Duodenal mucosa (tissue), 2 donors: ENCODE measurements around the gene ARHGEF25.

Source experiments
- H3K27ac ChIP-seq: one replicate; pipeline ENCODE4 v1.7.0; 2013; ENCODE audit warnings: low read depth, low read length
- H3K27me3 ChIP-seq, 2 donors: one replicate each; pipeline ENCODE4 v1.7.0; 2013; ENCODE audit warnings: low read length in 2 of 2, control low read depth in 1 of 2; ENCODE audit not compliant: insufficient read depth in 2 of 2, control insufficient read depth in 1 of 2
- H3K36me3 ChIP-seq, 2 donors: one replicate each; pipeline ENCODE4 v1.7.0; 2013; ENCODE audit warnings: low read length in 2 of 2, control low read depth in 1 of 2; ENCODE audit not compliant: insufficient read depth in 2 of 2, control insufficient read depth in 1 of 2
- H3K4me1 ChIP-seq, 2 donors: one replicate each; pipeline ENCODE4 v1.7.0; 2013; ENCODE audit warnings: low read length in 2 of 2, control low read depth in 1 of 2; ENCODE audit not compliant: insufficient read depth in 2 of 2, control insufficient read depth in 1 of 2
- H3K4me3 ChIP-seq, 2 donors: one replicate each; pipeline ENCODE4 v1.7.0; 2013; ENCODE audit warnings: low read length in 2 of 2, low read depth in 1 of 2
- H3K9ac ChIP-seq, 2 donors: one replicate each; pipeline ENCODE4 v1.7.0; 2013; ENCODE audit warnings: low read length in 2 of 2, low read depth in 1 of 2
- H3K9me3 ChIP-seq, 2 donors: one replicate each; pipeline ENCODE4 v1.7.0; 2013; ENCODE audit warnings: low read length in 2 of 2, control low read depth in 1 of 2; ENCODE audit not compliant: control insufficient read depth in 1 of 2

The ARHGEF25 gene

GRCh38 chr12:57626921-57627445, 15.7 kb downstream of the ARHGEF25 start:
- no peak overlapping the region for H3K4me3 ChIP-seq
- H3K27ac ChIP-seq: no peak overlapping the region
- peaks cover 86 to 95% of the 10 kb centered on the region in 2 donors for H3K27me3 ChIP-seq

DNA sequence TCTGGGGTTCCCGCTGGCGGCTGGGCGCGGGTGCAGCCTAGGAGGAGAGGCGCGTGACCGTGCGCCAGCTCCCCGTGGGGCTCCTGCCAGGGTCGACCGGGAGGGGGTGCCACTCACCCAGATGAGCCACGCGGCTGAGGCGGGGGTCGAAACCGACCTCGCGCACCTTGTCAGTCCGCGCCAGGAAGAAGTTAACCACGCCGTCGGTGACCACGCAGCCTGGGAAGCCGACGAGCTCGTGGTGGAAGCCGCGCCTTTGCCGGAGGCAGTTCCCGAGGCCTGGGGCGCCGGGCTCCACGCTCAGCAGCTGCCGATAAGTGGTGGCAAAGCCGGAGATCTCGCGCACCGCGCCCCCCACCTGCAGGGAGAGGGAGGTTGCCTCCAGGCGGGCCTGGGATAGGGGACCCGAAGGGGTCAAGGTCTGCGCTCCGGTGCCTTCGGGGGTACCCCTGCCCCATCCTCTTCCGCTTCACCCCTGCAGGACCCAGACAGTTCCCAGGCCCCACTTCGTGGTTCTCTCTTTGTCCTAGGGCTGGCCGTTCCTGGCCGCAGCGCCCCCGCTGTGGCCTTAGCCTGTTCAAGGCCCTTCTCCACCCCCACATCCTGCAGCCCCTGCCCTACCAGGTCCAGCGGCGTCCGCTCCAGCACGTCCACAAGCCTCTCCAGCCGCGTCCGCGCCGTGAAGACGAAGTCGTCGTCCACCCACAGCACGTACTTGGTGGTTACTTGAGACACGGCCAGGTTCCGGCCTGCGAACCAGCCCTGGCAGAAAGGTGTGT, 16.5 kb downstream of the ARHGEF25 start:
- Histone ChIP-seq H3K27me3 (peaks cover 84 to 92% of the 10 kb centered on the region in 2 donors), H3K4me3 (peak overlapping the region in 1 of 2 donors; percentile 15), H3K4me1 (peaks cover 0 to 6% of the 10 kb centered on the region in 2 donors), H3K36me3 (no peaks in the 10 kb centered on the region), H3K9ac (no peak overlapping the region), H3K27ac (no peak overlapping the region), H3K9me3 (no peaks in the 10 kb centered on the region)

More at GRCh38 chr12:57626921-57627445, 15.7 kb downstream of the ARHGEF25 start:
- no peak overlapping the region for H3K9ac ChIP-seq
- H3K9me3 ChIP-seq: no peaks in the 10 kb centered on the region
- H3K36me3 ChIP-seq: no peaks in the 10 kb centered on the region
- peaks cover 0 to 5% of the 10 kb centered on the region in 2 donors for H3K4me1 ChIP-seq

- Histone ChIP-seq H3K4me1 (peaks cover 4 to 9% of the 10 kb centered on the region in 2 donors), H3K4me3 (no peak overlapping the region), H3K27me3 (peaks cover 79 to 93% of the 10 kb centered on the region in 2 donors), H3K9me3 (no peaks in the 10 kb centered on the region), H3K36me3 (no peaks in the 10 kb centered on the region), H3K9ac (no peak overlapping the region), H3K27ac (no peak overlapping the region)
Measured at GRCh38 chr12:57628280-57629191, 17.3 kb downstream of the ARHGEF25 start.

- Histone ChIP-seq H3K9ac (no peak overlapping the region), H3K27ac (no peak overlapping the region), H3K27me3 (peaks cover 68 to 79% of the 10 kb centered on the region in 2 donors), H3K4me3 (no peak overlapping the region), H3K9me3 (no peaks in the 10 kb centered on the region), H3K36me3 (no peaks in the 10 kb centered on the region), H3K4me1 (peaks cover 4 to 9% of the 10 kb centered on the region in 2 donors)
Measured at GRCh38 chr12:57629897-57630471, 18.7 kb downstream of the ARHGEF25 start.

DNA sequence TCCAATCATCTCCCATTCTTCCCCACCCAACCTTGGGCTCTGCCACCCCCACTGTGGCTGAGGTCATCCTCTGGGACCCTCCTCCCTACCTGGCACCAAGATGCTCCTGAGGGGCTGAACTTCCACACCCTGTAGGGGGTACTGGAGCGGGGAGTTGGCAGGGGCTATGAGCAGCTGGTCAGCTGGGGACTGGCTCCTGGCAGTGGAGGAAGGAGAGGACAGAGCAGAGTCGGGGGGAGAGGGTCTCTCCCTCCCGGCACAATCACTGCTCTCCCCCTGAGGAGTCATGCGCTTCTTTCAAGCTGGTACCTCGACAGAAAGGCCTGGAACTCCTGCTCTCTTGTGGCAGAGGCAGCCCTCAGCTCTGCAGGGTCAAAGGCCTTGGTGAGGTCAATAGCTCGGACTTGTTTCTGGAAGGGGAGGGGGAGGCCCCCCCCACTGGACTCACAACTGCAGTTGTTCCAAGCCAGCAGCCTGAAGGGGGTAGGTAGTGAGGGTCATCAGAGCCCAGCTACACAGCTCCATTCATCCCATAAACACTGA, 19.7 kb downstream of the ARHGEF25 start:
- no peak overlapping the region for H3K27ac ChIP-seq
- H3K9me3 ChIP-seq: no peaks in the 10 kb centered on the region
- peaks cover 4 to 9% of the 10 kb centered on the region in 2 donors for H3K4me1 ChIP-seq
- H3K36me3 ChIP-seq: no peaks in the 10 kb centered on the region
- no peak overlapping the region for H3K4me3 ChIP-seq
- H3K9ac ChIP-seq: no peak overlapping the region
- H3K27me3 ChIP-seq: peaks cover 58 to 69% of the 10 kb centered on the region in 2 donors

DNA sequence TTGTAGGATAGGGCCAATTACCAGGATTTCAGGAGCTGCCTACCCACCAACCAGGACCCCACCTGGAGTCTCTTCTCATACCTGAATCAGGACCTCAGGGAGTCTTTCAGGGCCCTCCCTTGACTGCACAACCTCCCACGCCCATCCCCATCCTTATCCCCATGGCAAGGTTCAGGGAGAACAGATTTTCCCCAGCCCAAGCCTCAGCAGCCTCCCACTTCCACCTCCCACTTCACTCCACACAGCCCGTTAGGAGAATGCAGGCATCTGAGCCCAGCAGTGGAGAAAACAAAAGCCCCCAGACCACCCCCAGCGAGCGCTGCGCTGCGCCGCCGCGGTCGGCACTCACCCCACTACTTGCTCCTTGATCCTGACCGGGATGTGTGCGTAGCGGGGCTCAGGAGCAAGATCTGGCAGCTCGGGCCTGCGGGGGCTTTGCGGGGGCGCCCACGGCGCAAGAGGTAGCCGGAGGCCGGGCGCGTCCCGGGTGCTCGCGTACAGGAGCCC, 20.4 kb downstream of the ARHGEF25 start:
- Histone ChIP-seq H3K4me3 (no peak overlapping the region), H3K4me1 (peaks cover 4 to 9% of the 10 kb centered on the region in 2 donors), H3K9me3 (no peaks in the 10 kb centered on the region), H3K9ac (no peak overlapping the region), H3K36me3 (no peaks in the 10 kb centered on the region), H3K27me3 (peaks cover 51 to 62% of the 10 kb centered on the region in 2 donors), H3K27ac (no peak overlapping the region)

DNA sequence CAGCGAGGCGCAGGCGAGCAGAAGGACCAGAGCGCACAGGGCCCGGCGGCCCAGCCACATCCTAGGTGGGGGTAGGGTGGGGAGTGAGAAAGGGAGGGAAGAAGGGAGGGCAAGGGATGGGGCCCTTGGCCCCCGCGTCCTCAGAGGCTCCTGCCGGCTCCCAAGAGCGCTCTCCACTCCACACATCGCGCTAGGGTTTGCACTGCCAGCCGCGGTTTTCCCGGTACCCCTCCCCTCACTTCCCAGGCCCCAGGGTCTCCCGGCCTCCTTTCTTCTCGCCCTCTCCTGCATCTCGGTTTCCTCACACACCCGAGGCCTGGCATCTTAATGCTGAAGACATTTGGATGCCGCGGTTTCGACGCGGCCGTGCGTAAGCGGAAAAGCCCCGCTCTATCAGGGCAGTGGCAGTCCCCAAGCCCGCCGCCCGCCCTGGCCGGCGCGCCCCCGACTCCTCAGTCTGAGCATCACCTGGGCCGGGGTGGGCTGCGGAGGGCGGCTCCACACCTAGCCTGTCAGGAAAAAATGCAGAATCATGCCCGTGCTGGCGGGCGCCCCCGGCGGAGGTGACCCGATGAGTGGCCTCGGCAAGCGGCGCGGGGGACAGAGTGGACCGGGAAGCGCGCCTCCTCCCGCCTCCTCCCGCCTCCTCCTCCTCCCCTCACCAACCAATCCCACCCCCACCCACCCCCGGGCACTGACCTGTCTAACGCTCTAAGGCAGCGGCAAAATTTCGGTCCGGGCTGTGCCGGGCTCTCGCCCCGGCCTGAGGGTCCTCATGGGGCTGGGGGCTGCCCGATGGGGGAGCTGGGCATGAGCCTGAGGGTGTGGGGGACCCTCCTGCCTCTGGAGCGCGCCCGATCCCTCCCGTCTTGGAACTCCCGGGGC, 21.1 kb downstream of the ARHGEF25 start:
- Histone ChIP-seq H3K4me3 (peak overlapping the region; percentile 35 to 57), H3K27ac (no peak overlapping the region), H3K27me3 (peaks cover 46 to 58% of the 10 kb centered on the region in 2 donors), H3K9me3 (no peaks in the 10 kb centered on the region), H3K36me3 (no peaks in the 10 kb centered on the region), H3K9ac (no peak overlapping the region), H3K4me1 (peaks cover 4 to 9% of the 10 kb centered on the region in 2 donors)

DNA sequence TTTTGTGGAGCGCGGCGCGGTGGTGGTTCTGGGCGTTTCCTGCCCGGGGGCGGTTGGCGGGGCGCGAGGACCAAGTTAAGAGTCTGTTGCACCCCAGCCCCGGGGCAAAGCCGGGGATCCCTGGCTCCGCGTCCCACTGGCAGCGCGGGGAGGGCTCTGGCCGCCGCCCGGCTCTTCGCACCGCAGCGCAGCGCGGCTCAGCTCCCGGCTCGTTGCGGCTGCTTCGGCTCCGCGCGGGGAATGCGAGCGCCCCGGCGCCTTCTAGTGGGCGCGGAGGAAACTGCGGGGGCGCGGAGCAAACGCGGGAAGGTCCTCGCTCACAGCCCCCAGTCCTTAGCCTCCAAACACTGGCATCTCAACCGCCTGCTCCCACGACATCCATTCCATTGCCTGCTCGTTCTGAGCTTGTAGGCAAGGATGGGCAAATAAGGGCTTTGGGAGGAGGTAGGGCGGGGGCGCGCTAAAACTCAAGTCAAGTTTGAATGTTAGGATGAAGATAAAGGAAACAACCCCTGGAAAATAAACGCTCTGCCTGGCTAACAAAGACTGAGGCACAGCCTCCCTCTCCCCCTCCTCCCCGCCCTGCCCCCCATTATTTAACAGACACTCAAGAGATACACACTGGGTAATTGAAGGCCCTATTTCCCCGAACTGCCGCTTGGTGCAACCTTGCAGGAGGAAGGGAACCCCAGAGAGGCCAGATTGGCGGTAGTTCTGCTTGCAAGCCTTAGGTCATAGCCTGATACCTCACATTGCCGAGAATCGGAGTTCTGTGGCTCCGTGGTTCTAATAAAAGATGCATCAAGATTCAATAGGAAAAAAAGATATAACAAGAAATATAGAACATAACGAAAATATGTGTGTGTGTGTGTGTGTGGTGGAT, 22.0 kb downstream of the ARHGEF25 start, which contains the start of gene B4GALNT1:
B4GALNT1 (minus strand) TSS at position 244 of the 883 bp plus-strand sequence. CDS start 1,069 bp downstream, outside the sequence.
- Histone ChIP-seq H3K4me1 (peaks cover 4% of the 10 kb centered on the region in 2 donors), H3K9ac (no peak within 1 kb of the TSS), H3K36me3 (no peaks in the 10 kb centered on the region), H3K4me3 (peak within 1 kb of the TSS; percentile 35 to 57), H3K27me3 (peaks cover 39 to 50% of the 10 kb centered on the region in 2 donors), H3K27ac (no peak within 1 kb of the TSS), H3K9me3 (no peaks in the 10 kb centered on the region)
